ENCODE data around the gene CHIC1.
A peak's percentile ranks its signal among the peaks of the same experiment; 100 is the strongest.
"Not testable (repeated sequence)": the region's sequence is repeated elsewhere in the genome, so short reads cannot be mapped to it uniquely, and the experiment has no call there.

Gene CHIC1

GRCh38 chrX:73562984-73563737 is at the start of gene CHIC1:
Gene CHIC1, plus strand, starts transcription at chrX:73563197. Its CDS starts 88 bp downstream, at chrX:73563285.
- DNase-seq (ENCODE audit: low read depth) = peak; percentile 50
- no peak for TF ChIP-seq CTCF (IDR thresholded peaks at IDR 0.05; ENCODE audit: control insufficient read depth, extremely low read depth, insufficient read depth)
- H3K4me3 ChIP-seq (ENCODE audit: low read depth, low read length) = peak within 1 kb of the TSS; percentile 71

- DNase-seq (ENCODE audit: low read depth) = not testable (repeated sequence)
Measured at GRCh38 chrX:73522823-73523222, 40.2 kb upstream of the CHIC1 start.

GRCh38 chrX:73524906-73525305 is 38.1 kb upstream of the CHIC1 start:
- no peak for DNase-seq (ENCODE audit: low read depth)
- no peak overlapping the region for H3K4me3 ChIP-seq (ENCODE audit: low read depth, low read length)
- TF ChIP-seq CTCF (IDR thresholded peaks at IDR 0.05; ENCODE audit: control insufficient read depth, extremely low read depth, insufficient read depth) = no peak

More at GRCh38 chrX:73522823-73523222, 40.2 kb upstream of the CHIC1 start:
- H3K4me3 ChIP-seq (ENCODE audit: low read depth, low read length) = not testable (repeated sequence)

- no peak for DNase-seq (ENCODE audit: low read depth)
- no peak for TF ChIP-seq CTCF (IDR thresholded peaks at IDR 0.05; ENCODE audit: control insufficient read depth, extremely low read depth, insufficient read depth)
- H3K4me3 ChIP-seq (ENCODE audit: low read depth, low read length) = no peak overlapping the region
Measured at GRCh38 chrX:73525928-73526690, 36.9 kb upstream of the CHIC1 start.

- DNase-seq (ENCODE audit: low read depth); H3K4me3 ChIP-seq (ENCODE audit: low read depth, low read length): not testable (repeated sequence)
Measured at GRCh38 chrX:73531655-73532054, 31.3 kb upstream of the CHIC1 start.

- no peak for TF ChIP-seq CTCF (IDR thresholded peaks at IDR 0.05; ENCODE audit: control insufficient read depth, extremely low read depth, insufficient read depth)
- no peak for DNase-seq (ENCODE audit: low read depth)
- H3K4me3 ChIP-seq (ENCODE audit: low read depth, low read length) = no peak overlapping the region
Measured at GRCh38 chrX:73556159-73556558, 6.8 kb upstream of the CHIC1 start.

- peak overlapping the region; percentile 71 for H3K4me3 ChIP-seq (ENCODE audit: low read depth, low read length)
- no peak for TF ChIP-seq CTCF (IDR thresholded peaks at IDR 0.05; ENCODE audit: control insufficient read depth, extremely low read depth, insufficient read depth)
- no peak for DNase-seq (ENCODE audit: low read depth)
Measured at GRCh38 chrX:73561801-73562200, 1.2 kb upstream of the CHIC1 start.
